ENCODE measurements around the gene CASQ1.

CASQ1 gene

DNA sequence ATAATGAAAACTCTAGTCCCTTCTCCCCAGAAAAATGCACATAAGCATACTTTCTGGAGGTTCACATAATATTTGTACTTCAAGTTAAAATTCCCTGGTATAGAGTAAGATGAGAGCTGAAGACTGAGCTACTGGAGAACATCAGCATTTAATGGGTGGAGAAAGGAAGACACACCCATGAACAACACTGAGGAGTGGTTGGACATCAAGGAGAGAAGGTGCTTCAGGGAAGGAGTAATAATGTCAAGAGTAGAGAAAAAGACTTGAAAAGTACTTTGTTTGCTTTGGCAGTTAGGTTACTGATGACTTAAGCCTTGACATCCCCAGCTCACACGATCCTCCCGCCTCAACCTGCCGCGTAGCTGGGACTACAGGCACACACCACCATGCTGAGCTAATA is 36.7 kb downstream of the CASQ1 start:
- no peak for ATAC-seq
- TF ChIP-seq ZFP3 (CRISPR knock-in tag; IDR thresholded peaks at IDR 0.05) (no peak), SNAI2 (CRISPR knock-in tag; IDR thresholded peaks at IDR 0.05) (no peak), ARNTL (CRISPR knock-in tag; IDR thresholded peaks at IDR 0.05; ENCODE audit: borderline replicate concordance, low read depth) (no peak), CSDC2 (CRISPR knock-in tag; IDR thresholded peaks at IDR 0.05) (no peak), CREB5 (CRISPR knock-in tag; IDR thresholded peaks at IDR 0.05; ENCODE audit: low read depth) (no peak), ZNF70 (CRISPR knock-in tag; IDR thresholded peaks at IDR 0.05) (no peak), TOX (CRISPR knock-in tag; IDR thresholded peaks at IDR 0.05; ENCODE audit: borderline replicate concordance) (no peak), ISL1 (CRISPR knock-in tag; IDR thresholded peaks at IDR 0.05) (no peak), POU6F1 (CRISPR knock-in tag; IDR thresholded peaks at IDR 0.05; ENCODE audit: borderline replicate concordance, low read depth) (no peak), TCF4 (CRISPR knock-in tag; IDR thresholded peaks at IDR 0.05; ENCODE audit: borderline replicate concordance) (no peak), ZNF8 (CRISPR knock-in tag; IDR thresholded peaks at IDR 0.05) (no peak), TSHZ2 (CRISPR knock-in tag; IDR thresholded peaks at IDR 0.05) (no peak), ESRRG (CRISPR knock-in tag; IDR thresholded peaks at IDR 0.05) (no peak), GLIS3 (CRISPR knock-in tag; IDR thresholded peaks at IDR 0.05) (no peak), PATZ1 (CRISPR knock-in tag; IDR thresholded peaks at IDR 0.05; ENCODE audit: borderline replicate concordance) (no peak), BACH2 (CRISPR knock-in tag; IDR thresholded peaks at IDR 0.05; ENCODE audit: borderline replicate concordance) (no peak), OSR1 (CRISPR knock-in tag; IDR thresholded peaks at IDR 0.05) (no peak), CSRNP3 (CRISPR knock-in tag; IDR thresholded peaks at IDR 0.05) (no peak), PPARA (CRISPR knock-in tag; IDR thresholded peaks at IDR 0.05; ENCODE audit: borderline replicate concordance) (no peak)

DNA sequence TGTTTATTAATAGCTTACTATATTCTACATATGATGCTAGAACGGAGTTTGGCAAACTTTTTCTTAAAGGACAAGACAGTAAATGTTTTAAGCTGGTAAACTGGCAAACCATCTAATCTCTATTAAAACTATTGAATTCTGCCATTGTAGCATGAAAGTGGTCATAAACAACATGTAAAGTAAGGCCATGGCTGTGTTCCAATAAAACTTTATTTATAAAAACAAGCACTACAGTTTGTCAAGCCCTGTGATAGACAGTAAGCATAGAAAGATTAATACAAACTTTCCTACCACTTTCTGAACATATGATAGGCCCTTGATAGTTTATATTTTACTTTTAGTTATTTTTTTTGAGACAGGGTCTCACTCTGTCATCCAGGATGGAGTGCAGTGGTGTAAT is 37.2 kb downstream of the CASQ1 start:
- no peak for TF ChIP-seq TCF4 (CRISPR knock-in tag; IDR thresholded peaks at IDR 0.05; ENCODE audit: borderline replicate concordance)
- ATAC-seq = no peak

DNA sequence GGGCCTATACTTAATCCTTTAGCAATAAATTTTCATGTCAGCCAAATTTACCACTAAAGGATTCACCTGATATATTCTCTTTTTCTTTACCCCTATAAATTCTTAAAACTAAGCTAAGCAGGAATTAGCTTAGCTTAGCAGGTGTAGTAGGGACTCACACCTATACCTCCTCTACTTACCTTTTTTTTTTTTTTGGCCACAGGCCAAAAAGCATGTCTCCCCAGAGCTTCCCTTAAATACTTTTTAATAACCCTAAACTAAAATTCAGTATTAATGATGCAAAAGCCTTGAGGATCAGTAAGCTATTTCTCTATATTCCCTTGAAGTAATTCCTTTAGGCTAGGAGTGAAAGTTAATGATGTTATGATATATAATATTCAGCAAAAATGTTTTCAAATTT is 38.1 kb downstream of the CASQ1 start:
- TF ChIP-seq ZNF8 (CRISPR knock-in tag; IDR thresholded peaks at IDR 0.05) (no peak), ZFP30 (CRISPR knock-in tag; IDR thresholded peaks at IDR 0.05) (no peak), CSRNP3 (CRISPR knock-in tag; IDR thresholded peaks at IDR 0.05) (no peak), PATZ1 (CRISPR knock-in tag; IDR thresholded peaks at IDR 0.05; ENCODE audit: borderline replicate concordance) (no peak), ZFP3 (CRISPR knock-in tag; IDR thresholded peaks at IDR 0.05) (no peak), ZNF70 (CRISPR knock-in tag; IDR thresholded peaks at IDR 0.05) (no peak), TOX (CRISPR knock-in tag; IDR thresholded peaks at IDR 0.05; ENCODE audit: borderline replicate concordance) (no peak), CREB5 (CRISPR knock-in tag; IDR thresholded peaks at IDR 0.05; ENCODE audit: low read depth) (no peak), ZC3H10 (CRISPR knock-in tag; IDR thresholded peaks at IDR 0.05) (no peak)
- ATAC-seq = no peak

Measured in SK-N-SH treated with all-trans-retinoic acid at 6 μM for 48 hours (cell line).